GM18909 (cell line): Measurements from ENCODE around the gene C19orf12.
"Not testable (repeated sequence)": the region's sequence is repeated elsewhere in the genome, so short reads cannot be mapped to it uniquely, and the experiment has no call there.

Experiments used
- ATAC-seq: cut with Tn5 transposase; IDR thresholded peaks from one replicate; pipeline ENCODE4 v1.9.1; 2021; ENCODE audit warnings: mild to moderate bottlenecking; ENCODE audit not compliant: unreplicated experiment, poor library complexity

The C19orf12 gene

DNA sequence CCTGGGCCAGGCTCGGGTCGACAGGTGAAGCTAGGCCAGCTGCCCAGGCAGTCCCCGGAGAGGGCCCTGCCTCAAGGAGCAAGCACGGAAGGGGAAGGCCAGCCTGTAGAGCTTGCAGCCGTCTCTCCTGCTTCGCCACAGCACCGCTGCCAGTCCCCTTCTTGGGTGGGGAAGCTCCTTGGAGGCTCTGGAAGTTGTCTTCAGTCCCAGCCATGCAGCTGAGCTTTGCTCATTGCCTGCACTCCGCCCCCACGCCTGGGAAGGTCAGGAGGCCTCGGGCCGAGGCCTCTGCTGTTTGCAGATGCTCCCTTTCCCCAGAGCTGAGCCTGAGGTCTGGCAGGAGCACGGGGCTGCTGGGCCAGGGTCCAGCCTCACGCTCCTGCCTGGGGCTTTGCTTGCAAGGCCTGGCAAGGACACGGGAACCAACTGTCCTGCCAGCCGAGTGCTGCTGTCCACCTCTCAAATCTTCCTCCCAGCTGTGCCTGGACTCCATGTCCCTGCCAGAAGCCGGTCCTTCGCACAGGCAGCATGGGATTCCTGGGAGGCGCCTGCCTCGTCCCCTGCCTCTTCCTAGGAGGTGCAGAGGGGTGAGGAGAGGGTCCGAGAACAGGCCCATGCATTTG lies 36.5 kb downstream of the C19orf12 start:
- no peak for ATAC-seq

DNA sequence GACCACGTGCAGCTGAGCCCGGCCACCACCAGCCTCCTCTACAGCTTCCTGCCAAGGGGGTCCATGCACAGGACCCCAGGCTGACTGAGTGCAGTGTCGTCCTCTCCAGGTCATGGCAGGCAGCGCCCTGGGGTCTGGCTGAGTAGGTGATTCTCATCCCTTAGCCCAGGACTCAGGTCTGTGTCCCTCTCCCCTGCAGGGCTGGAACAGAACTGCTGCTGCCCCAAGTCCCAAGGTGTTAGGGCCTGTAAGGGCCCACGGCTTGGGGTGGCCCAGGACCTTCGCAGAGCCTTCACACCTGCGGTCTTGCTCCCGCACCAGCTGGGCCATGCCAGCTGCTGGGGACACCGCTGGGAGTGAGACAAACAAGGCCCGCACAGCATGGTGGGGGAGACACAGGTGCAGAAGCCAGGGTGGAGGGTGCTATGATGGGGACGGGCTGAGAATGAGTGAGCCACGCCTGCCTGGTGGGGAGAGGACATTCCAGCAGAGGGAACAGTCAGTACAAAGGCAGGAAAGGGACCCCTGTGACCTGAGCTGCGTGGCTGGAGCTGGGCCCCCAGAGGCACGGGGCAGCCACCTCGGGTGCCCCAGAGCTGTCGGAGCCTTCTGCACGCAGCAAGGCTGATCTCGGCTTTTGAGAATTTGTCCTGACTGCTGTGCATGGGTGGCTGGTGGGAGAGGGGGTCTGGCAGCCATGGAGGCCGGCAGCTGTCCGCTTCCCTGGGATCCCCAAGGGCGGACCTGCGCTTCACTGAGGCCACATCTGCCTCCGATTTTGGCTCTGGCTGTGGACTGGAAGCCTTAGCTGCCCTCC lies 37.9 kb downstream of the C19orf12 start:
- ATAC-seq, result no peak

DNA sequence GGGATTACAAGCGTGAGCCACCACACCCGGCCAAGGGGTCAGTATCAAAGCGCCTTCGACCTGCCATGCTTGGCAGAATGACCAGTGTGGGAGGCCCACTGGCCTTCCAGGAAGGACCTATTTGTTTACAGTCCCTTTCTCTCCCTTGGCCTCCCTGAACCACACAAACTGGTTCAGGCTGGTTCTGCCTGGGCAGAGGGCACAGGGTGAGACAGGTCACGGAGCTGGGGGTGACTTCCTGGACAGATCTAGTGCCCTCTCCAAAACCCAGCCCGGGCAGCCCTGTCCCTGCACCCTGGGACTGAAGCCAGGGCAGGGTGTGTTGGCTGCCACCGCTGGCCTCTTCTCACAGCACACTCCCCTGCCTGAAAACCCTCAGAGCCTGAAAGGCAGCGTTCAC lies 38.5 kb downstream of the C19orf12 start:
- ATAC-seq, result no peak

DNA sequence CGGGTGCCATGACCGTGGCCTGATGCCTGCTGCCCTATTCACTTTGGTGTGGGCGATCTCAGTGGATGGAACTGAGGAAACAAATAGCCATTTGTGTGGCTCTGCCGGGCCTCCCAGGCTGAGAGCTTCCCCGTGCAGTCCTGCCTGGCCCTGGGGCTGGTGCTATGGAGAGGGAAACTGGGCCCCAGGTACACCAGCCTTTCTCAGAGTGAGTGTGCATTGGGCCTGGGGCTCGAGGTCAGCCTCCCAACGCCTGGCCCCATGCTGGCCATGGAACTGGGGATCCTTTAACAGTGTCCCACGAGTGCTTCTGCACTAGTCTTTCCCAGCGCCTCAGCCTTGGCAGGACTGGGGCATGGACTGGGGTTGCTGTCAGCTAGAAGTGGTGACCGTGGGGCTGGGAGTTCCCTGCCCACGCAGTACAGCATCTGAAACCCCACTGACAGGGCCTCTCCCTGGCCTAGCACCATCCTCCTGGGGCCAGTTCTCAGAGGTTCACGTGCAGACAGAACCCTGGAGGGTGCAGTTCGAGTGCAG lies 39.3 kb downstream of the C19orf12 start:
- no peak for ATAC-seq

DNA sequence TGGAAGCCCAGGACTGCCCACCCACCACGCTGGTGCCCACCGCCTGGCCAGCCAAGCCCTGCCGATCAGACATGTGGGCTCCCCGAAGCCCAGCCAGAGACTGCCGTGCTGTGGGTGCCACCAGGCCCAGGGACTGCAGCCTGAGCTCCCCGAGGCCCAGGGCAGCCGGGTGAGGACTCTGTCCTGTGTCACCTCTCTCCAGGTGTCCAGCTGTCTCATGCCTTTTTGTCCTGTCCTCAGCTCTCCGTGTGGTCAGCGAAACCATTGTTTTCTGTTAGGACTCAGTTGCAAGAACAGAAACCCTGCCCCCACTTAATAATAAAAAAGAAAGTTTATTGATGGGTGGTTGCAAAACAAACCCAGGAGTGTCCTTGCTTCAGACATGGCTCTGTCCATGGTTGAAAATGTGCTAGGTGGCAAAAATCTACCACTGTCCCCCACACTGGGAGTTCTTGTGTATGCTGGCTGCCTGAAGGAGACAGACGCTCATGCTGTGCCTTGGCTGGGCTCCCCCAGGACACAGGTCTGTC lies 39.9 kb downstream of the C19orf12 start:
- no peak for ATAC-seq

DNA sequence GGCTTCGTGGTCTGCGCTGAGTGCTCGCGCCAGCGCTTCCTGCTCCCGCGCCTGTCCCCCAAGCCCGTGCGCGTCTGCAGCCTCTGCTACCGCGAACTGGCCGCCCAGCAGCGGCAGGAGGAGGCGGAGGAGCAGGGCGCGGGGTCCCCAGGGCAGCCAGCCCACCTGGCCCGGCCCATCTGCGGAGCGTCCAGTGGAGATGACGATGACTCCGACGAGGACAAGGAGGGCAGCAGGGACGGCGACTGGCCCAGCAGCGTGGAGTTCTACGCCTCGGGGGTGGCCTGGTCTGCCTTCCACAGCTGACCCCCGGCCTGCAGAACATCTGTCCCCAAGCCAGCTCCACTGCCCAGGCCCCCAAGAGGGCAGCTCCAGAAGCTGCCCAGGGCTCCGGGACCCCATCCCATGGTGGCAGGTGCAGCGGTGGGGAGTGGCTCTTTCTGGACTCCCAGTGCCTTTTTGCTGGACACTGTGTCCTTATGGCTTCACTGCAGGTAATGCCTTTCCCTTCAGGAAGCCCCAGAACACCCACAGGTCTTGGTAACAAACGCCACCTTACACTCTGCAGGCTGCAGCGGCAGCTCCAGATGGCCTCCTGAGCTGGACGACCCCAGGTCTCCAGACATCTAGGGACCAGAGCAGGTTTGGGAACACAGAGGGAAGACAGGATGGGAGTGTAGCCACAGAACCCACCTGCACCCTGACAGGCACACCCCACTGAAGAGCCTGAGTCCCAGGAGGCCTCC lies 40.5 kb downstream of the C19orf12 start:
- ATAC-seq, result no peak

DNA sequence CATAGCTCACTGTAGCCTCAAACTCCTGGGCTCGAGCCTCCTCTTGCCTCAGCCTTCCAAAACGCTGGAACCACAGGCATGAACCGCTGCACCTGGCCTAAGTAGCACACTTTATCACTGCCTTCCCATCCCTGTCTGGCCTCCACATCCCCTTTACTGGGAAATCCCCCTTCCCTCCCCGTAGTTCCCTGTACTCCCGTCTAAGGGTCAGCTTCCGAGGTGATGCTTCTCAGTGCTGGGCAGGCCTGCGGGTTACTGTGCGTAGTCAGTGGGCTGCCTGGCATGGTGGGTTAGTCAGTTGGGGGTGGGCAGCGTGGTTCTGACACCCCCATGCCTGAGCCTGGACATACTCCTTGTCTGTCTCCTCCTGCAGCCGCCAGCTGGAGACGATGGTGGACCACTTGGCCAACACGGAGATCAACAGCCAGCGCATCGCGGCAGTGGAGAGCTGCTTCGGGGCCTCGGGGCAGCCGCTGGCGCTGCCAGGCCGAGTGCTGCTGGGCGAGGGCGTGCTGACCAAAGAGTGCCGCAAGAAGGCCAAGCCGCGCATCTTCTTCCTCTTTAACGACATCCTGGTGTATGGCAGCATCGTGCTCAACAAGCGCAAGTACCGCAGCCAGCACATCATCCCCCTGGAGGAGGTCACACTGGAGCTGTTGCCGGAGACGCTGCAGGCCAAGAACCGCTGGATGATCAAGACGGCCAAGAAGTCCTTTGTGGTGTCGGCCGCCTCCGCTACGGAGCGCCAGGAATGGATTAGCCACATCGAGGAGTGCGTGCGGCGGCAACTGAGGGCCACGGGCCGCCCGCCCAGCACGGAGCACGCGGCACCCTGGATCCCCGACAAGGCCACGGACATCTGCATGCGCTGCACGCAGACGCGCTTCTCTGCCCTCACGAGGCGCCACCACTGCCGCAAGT lies 41.4 kb downstream of the C19orf12 start:
- ATAC-seq, result no peak

DNA sequence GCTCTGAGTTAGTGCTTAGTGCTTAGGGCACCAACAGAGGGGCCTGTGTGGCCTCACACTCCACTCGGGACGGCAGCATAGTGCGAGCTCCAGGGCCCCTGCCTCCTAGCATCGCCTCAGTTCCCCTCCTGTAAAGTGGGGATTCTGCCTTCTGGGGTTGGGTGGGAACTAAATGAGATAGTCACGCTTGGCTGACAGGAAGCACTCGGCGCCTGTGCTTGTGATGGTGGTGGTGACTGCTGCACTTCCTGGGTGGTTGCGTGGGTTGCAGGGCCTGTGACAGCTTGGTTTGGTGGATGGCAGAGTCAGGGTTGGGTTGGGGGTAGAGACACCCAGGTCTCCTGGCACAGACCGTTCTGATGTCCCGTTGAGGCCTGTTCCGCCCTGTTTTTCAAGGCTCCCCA lies 42.1 kb downstream of the C19orf12 start:
- peak; percentile 48 for ATAC-seq

DNA sequence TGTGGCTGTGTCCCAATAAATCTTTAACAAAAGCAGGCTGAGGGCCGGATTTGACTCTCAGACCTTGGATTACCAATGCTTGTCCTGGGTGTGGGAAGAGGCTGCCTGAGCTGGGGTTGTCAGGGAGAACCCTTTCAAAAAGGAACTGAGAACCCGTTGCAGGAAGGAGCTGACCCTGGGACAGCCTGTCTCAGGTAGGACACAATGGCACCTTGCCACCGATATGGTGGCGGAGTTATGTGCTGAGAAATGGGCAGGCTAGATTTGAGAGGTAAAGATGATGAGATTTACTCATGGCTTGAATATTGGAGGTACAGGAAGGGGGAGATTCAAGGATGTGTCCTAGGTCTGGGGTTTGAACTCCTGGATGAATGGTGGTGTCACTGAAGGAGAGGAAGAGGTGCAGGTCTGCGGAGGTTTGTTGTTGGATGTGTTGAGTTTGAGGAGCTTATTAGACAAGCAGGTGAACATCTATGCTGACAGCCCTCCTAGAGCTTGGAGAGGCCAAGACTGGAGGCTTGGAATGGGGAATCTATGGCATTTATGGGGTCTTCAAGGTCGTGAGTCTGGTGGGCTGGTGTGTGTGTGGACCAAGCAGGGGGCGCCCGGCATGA lies 42.6 kb downstream of the C19orf12 start:
- ATAC-seq, result no peak

DNA sequence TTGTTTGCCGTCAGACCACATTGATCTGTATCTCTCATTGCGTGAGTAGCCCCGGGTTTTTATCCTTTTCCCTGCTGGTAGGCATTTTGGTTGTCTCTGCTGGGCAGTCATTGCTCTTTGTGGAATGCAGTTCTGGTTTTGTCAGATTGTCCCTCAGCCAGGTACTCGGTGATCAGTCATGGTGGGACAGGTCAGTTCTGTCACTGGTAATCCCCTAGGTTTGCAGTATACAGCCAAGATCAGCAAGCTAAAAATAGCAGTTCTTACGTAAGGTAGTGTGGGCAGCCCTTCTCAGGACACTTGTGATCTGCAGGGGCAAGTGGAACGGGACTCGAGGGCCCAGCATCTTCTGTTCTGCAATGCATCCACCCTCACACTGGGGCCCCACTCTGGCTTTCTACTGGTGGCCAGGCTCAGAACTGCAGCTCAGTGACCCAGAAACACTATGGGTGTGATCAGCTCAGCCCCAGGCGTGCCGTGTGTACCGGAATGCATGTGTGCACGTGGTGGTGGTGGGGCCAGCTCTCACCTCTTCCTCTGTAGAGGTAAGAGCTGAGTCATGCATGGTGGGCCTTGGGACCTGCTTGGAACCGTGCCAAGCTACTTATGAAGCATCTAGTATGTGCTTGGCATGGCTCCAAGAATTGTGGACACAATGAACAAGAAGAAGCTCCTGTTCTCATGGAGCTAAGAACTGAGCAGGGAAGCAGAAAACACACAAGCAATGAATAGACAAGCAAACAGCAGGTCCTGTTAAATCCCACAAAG lies 43.5 kb downstream of the C19orf12 start:
- peak; percentile 81 for ATAC-seq

DNA sequence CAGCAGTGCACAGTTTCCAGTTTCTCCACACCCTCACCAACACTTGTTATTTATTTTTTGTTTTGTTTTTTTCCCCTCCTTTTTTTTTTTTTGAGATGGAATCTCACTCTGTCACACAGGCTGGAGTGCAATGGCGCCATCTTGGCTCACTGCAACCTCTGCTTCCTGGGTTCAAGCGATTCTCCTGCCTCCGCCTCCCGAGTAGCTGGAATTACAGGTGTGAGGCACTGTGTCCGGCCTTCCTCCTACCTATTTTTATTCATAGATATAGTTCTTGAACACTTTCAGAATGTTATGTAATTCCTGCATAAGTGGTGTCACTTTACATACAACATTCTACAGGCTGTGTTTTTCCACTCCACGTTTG lies 44.1 kb downstream of the C19orf12 start:
- not testable (repeated sequence) for ATAC-seq

DNA sequence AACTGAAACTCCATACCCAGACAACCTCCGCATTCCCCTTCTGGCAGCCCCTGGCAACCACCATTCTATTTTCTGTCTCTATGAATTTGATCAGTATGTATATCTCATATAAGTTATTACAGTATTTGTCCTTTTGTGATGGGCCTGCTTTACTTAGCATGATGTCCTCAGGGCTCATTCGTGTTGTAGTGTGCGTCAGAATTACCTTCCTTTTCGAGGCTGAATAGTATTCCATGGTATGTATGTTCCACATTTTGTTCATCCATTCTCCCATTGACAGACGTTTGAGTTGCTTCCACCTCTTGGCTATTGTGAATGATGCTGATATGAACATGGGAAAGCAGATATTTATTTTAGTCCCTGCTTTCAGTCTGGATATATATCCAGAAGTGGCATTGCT lies 44.8 kb downstream of the C19orf12 start:
- ATAC-seq, result no peak

DNA sequence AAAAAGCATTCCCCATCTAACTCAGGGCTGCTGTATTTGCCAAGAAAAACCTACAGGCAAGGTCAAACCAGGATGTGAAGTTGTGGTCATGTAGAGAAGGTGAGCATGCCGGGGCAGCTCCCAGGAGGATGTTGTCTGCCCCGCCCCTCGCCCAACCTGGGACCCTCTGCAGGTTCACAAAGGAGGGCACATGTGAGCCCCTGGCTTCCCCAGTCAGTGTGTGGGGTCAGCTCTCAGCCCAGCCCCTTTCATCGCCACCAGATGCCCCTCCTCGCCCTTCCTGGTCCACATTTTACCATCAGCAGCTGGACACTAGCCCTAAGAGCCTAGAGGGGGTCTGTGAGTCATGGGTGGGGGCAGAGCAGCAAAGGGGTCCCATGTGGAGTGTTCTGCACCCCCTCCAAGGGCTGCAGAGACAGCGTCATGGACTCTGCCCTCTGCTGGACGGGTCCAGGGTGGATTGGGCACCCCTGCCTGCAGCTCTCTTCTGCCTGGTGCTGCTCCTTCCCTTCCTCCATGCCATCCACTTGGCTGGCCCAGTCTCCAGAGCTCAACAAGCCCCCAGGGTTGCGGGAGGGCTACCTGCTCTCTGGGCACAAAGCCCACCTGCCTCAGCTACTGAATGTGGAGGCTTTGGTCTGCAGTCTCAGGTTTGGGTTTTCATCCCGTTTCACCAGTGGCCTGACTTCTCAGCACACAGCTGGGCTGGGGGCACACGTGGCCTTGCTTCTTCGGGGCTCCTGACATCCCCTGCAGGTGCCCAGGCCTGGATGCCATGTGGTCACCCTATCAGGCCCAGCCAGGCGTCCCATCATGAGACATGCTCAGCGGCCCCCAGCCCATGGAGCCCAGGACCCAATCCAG lies 46.1 kb downstream of the C19orf12 start:
- no peak for ATAC-seq

DNA sequence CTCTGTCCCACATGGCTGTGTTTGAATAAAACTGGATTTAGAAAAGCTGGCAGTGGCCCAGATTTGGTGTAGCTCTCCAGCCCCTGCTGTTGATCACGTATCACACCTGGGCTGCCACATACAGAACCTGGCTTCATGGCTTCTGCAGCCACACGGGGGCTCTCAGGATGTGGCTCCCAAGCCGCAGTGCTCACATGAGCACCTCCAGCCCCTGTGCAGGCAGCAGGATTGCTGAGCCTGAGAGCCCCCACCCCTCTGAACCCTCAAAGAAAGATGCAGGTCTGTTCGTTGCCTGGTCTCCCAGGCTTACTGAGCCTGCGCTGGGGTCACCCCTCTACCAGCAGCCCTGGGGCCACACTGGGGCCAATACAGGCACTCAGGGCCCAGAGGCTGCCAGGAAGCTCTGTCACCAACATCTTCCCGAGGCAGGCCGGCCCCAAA lies 47.1 kb downstream of the C19orf12 start:
- ATAC-seq, result no peak

DNA sequence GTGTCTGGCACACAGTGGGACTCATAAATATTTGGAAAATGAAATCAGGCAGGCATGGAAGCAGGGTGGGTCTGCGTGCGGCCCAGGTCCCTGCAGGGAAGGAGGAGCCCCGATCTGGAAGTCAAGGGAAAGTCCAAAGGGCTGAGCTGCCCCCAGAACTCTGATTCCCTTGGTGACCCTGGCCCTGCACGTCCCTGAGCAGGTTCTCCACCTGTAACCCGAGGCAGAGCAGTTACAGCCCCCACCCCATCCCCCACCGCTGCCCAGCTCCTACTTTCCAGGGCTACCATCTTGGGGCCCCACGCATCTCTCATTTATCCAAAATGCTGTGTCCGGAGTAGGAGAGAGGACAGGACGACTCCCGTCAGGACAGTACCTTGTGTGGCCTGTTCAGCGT lies 47.7 kb downstream of the C19orf12 start:
- ATAC-seq, result no peak

DNA sequence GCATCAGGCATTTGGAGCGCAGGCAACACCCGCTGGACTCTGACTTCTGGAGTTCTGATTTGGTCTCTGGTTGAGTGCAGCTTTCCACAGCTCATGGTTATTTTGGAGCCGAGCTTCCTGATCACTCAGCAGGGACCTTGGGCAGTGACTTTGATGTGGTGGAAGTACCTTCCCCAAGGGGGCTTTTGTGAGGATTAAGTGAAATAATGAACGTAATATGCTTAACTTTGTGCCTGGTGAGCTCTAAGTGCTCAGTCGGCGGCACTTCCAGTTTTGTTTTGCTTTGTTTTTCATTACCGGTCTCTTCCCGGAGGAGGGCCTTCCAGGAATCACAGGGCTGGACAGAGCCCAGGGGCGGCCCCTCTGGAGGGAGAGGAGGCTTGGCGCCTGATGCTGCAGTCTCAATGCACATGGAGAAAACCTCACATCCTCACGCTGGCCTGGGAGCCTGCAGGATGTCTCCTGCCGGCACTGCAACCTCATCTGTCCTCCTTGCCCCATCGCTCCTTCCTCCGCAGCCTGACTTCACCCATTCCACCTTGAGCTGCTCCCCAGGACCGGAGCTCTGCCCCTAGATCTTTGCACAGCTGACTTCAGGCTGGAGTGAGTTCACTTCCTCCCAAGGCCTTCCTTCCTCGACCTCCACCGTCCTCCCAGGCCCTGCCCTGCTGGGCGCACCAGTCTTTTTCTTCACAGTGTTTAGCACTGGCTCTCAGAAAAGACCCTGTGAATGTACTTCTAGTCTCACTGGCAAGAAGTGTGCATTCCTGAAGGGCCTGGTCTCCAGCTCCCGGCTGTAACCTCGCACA lies 48.3 kb downstream of the C19orf12 start:
- ATAC-seq, result no peak
